ENCODE data around the gene DNAH17. TPM values are rescaled to one million over a fixed set of nuclear protein-coding genes. Genes with fewer than 3 reads are reported as not detected.

DNAH17 gene
- total and polyA plus RNA-seq, 2 of the 8 experiments (the other 6 are each of a cell fraction or from before 2014, with no cell fraction given), result 0.14 to 0.67 TPM

- no peak for TF ChIP-seq CHD7 (IDR thresholded peaks at IDR 0.05; ENCODE audit: insufficient replicate concordance, low read length)
- no peak for TF ChIP-seq BRCA1 (IDR thresholded peaks at IDR 0.05; ENCODE audit: low read depth, low read length)
- no peak for TF ChIP-seq GTF2F1 (IDR thresholded peaks at IDR 0.05; ENCODE audit: borderline replicate concordance, low read depth, low read length)
- TF ChIP-seq CTCF (IDR thresholded peaks at IDR 0.05; ENCODE audit: control extremely low read depth in 1 of 3, insufficient read depth in 1 of 3, low read depth in 1 of 3, low read length in 3 of 3), result no peak
- TF ChIP-seq SUZ12 (IDR thresholded peaks at IDR 0.05; ENCODE audit: low read length), result no peak
- TF ChIP-seq JUND (IDR thresholded peaks at IDR 0.05; ENCODE audit: low read length), result no peak
- no peak for TF ChIP-seq CEBPB (IDR thresholded peaks at IDR 0.05; ENCODE audit: low read depth, low read length)
- no peak for TF ChIP-seq CHD1 (IDR thresholded peaks at IDR 0.05; ENCODE audit: low read depth, low read length)
- TF ChIP-seq RXRA (IDR thresholded peaks at IDR 0.05; ENCODE audit: insufficient read depth, low read depth, low read length), result no peak
- TF ChIP-seq ZNF274 (IDR thresholded peaks at IDR 0.05; ENCODE audit: borderline replicate concordance, extremely low read depth, low read length), result no peak
Observed at GRCh38 chr17:78392295-78392694, 184.9 kb downstream of the DNAH17 start (continued).
